ENCODE data around the gene TRUB1. TPM values are rescaled to one million over a fixed set of nuclear protein-coding genes. Genes with fewer than 3 reads are reported as not detected.

Gene TRUB1
- total RNA-seq, 3 donors from 2014 or later: 14.9 to 27.8 (median 18.0) TPM

DNA sequence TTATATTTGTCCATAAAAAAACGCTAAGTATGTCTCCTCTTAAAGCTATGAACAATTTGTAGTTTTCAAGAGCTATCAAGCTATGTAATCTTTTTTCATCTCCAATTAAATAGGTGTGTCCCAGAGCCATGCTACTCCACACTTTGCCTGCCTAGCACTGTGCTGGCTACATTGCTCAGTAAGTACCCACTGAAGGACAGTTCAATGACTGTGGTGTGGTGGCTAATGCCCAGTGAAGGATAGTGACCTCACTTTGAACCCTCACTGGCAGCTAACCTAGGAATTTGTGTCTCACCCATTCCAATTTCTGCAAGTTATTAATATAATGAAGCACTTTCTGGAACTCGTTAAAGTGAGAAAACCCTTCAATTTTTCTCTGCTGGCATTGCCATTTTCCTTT, 14.4 kb upstream of the TRUB1 start:
- no peak overlapping the region for H3K27ac ChIP-seq
- intact Hi-C loops (cut with DNase I; ENCODE audit: low total_unique reads): no loop called here
- H3K36me3 ChIP-seq: no peaks in the 10 kb centered on the region
- no peaks in the 10 kb centered on the region for H3K4me1 ChIP-seq
- no peak for DNase-seq (ENCODE audit: low spot score in 2 of 2)
- no peak overlapping the region for H3K4me3 ChIP-seq
- TF ChIP-seq, protein P1, sequence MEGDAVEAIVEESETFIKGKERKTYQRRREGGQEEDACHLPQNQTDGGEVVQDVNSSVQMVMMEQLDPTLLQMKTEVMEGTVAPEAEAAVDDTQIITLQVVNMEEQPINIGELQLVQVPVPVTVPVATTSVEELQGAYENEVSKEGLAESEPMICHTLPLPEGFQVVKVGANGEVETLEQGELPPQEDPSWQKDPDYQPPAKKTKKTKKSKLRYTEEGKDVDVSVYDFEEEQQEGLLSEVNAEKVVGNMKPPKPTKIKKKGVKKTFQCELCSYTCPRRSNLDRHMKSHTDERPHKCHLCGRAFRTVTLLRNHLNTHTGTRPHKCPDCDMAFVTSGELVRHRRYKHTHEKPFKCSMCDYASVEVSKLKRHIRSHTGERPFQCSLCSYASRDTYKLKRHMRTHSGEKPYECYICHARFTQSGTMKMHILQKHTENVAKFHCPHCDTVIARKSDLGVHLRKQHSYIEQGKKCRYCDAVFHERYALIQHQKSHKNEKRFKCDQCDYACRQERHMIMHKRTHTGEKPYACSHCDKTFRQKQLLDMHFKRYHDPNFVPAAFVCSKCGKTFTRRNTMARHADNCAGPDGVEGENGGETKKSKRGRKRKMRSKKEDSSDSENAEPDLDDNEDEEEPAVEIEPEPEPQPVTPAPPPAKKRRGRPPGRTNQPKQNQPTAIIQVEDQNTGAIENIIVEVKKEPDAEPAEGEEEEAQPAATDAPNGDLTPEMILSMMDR (IDR thresholded peaks at IDR 0.05): no peak
- TF ChIP-seq POLR2A (IDR thresholded peaks at IDR 0.05) (no peak), POLR2AphosphoS5 (IDR thresholded peaks at IDR 0.05) (no peak)
- no peaks in the 10 kb centered on the region for H3K27me3 ChIP-seq
- no peaks in the 10 kb centered on the region for H3K9me3 ChIP-seq

DNA sequence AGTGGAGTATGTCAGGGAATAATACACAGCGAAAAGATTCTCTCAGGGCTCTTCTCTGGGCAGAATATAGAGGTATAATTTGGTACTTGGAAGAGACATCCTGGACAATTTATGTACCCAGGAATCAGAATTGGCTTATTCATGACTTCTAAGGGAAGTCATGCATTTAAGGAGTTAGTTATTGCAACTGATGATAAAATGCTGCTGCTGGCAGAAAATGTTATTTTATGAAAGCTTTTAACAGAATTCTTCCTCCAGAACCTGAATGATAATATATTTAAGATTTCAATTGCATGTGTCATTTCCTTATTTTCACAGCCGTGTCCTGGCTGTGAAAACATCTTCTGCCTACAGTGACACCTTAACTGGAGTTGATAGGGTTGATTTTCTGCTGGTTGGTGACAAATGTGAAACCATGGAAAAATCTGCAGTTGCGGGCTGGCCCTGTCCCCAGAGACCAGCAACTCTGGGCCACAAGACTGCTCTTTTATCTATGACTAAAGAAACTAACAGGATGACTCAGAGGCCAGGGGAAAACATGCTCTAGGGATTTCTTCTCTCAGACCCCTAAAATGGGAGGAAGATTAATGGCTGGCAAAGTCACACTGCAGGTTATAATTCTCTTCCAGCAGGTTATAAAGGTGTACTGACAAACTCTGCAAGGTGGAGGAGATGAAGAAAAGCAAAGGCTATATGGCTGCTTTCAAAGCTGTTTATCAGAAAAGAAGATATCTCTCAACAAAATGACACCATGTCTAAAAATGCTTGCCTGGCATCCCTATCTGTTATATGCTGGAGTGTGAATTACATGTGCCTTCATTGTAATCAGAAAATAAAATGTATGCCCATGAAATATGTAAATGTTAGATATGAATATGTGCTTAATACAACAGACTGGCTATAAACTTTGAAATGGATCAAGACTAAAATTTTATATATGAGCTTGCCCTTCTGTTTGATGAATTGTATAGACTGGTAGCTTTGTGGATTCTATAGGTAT, 12.1 kb upstream of the TRUB1 start:
- H3K4me3 ChIP-seq: no peak overlapping the region
- no peak for DNase-seq (ENCODE audit: low spot score in 2 of 2)
- H3K27ac ChIP-seq: no peak overlapping the region
- H3K4me1 ChIP-seq: no peaks in the 10 kb centered on the region
- H3K27me3 ChIP-seq: no peaks in the 10 kb centered on the region
- no peaks in the 10 kb centered on the region for H3K36me3 ChIP-seq
- intact Hi-C loops (cut with DNase I; ENCODE audit: low total_unique reads): no loop called here
- no peak for TF ChIP-seq POLR2A (IDR thresholded peaks at IDR 0.05)
- H3K9me3 ChIP-seq: no peaks in the 10 kb centered on the region

DNA sequence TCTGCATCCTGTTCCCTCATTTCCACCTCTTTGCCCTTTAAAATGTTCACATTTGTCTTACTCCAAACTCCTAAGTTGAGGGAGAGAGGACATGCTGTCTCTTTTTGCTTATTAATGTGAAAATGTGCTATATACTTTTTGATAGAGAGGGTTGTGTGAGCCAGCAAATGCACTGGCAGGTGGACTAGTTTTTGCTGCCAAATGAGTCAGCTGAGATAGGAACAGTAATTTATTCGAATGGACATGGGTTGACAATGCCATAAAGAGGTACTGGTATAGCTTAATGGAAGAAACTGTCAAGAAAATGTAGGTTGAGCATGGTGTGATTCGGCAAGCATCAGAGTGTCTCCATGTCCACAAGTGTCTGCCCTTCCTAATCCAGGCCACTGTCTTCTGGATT, 9.2 kb upstream of the TRUB1 start:
- intact Hi-C loops (cut with DNase I; ENCODE audit: low total_unique reads): no loop called here
- TF ChIP-seq POLR2AphosphoS5 (IDR thresholded peaks at IDR 0.05): no peak
- no peak for TF ChIP-seq POLR2A (IDR thresholded peaks at IDR 0.05)
- TF ChIP-seq, protein P1 (IDR thresholded peaks at IDR 0.05): no peak
- Histone ChIP-seq H3K36me3 (no peaks in the 10 kb centered on the region), H3K4me1 (no peaks in the 10 kb centered on the region), H3K27me3 (no peaks in the 10 kb centered on the region), H3K27ac (no peak overlapping the region), H3K4me3 (no peak overlapping the region), H3K9me3 (no peaks in the 10 kb centered on the region)
- DNase-seq (ENCODE audit: low spot score in 2 of 2): no peak

DNA sequence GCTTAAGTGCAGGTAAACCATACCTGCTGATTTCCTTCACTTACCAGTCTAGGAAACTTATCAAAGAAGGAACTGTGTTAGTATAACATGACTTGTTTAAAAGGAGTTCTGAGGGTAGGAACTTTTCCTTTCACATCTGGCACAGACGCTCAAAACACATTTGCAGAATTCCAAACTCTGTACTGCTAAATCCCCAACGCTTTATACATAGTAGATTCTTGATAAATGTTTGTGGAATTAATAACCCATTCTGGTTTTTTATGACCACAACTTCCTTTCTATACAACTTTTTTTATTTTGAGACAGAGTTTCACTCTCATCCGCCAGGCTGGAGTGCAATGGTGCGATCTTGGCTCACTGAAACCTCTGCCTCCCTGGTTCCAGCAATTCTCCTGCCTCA, 7.7 kb upstream of the TRUB1 start:
- H3K4me3 ChIP-seq: no peak overlapping the region
- no peaks in the 10 kb centered on the region for H3K27me3 ChIP-seq
- no peaks in the 10 kb centered on the region for H3K4me1 ChIP-seq
- intact Hi-C loops (cut with DNase I; ENCODE audit: low total_unique reads): no loop called here
- H3K36me3 ChIP-seq: no peaks in the 10 kb centered on the region
- DNase-seq (ENCODE audit: low spot score in 2 of 2): no peak
- TF ChIP-seq POLR2A (IDR thresholded peaks at IDR 0.05): no peak
- TF ChIP-seq, protein P1 (IDR thresholded peaks at IDR 0.05): no peak
- TF ChIP-seq POLR2AphosphoS5 (IDR thresholded peaks at IDR 0.05): no peak
- no peak overlapping the region for H3K27ac ChIP-seq
- H3K9me3 ChIP-seq: no peaks in the 10 kb centered on the region

DNA sequence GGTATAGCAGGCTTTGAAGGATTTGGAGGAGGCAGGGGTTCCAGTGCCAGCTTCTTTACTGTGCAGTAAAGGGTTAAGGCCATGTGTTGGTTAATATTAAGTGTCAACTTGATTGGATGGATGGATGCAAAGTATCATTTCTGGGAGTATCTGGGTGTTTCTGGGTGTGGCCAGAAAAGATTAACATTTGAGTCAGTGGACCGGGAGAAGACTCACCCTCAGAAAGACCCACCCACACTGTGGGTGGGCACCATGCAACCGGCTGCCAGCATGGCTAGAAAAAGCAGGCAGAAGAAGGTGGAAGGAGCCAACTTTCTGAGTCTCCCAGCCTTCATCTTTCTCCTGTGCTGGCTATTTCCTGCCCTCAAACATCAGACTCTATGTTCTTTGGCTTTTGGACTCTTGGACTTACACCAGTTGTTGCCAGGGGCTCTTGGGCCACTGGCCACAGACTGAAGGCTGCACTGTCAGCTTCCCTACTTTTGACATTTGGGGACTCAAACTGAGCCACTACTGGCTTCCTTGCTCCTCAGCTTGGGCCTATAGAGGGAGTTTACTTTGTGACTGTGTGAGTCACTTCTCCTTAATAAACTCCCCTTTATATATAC, 6.8 kb upstream of the TRUB1 start:
- H3K9me3 ChIP-seq: no peaks in the 10 kb centered on the region
- DNase-seq (ENCODE audit: low spot score in 2 of 2): no peak

More for the DNA sequence above, 6.8 kb upstream of the TRUB1 start:
- TF ChIP-seq POLR2AphosphoS5 (IDR thresholded peaks at IDR 0.05) (no peak), POLR2A (IDR thresholded peaks at IDR 0.05) (no peak)
- TF ChIP-seq, protein P1 (IDR thresholded peaks at IDR 0.05): no peak
- Histone ChIP-seq H3K4me1 (no peaks in the 10 kb centered on the region), H3K4me3 (no peak overlapping the region), H3K36me3 (no peaks in the 10 kb centered on the region), H3K27me3 (no peaks in the 10 kb centered on the region), H3K27ac (no peak overlapping the region)
- intact Hi-C loops (cut with DNase I; ENCODE audit: low total_unique reads): no loop called here

Measured in breast epithelium (tissue), 4 donors.